Astrocyte of the hippocampus (primary cell): ENCODE measurements around the gene ZNF564.
"Not testable (repeated sequence)": the region's sequence is repeated elsewhere in the genome, so short reads cannot be mapped to it uniquely, and the experiment has no call there.

Experiments used
- DNase-seq: peaks from one replicate; pipeline ENCODE4 v3.0.0; 2011; ENCODE audit warnings: low read depth, low spot score

ZNF564 gene

GRCh38 chr19:12497032-12497431 is 54.2 kb downstream of the ZNF564 start:
- DNase-seq, result peak; percentile 31

GRCh38 chr19:12496480-12496879 is 54.8 kb downstream of the ZNF564 start:
- no peak for DNase-seq

- DNase-seq, result peak; percentile 95
Measured at GRCh38 chr19:12495002-12495802, 56.1 kb downstream of the ZNF564 start.

GRCh38 chr19:12494260-12494860 is 56.9 kb downstream of the ZNF564 start:
- DNase-seq, result no peak

- DNase-seq, result not testable (repeated sequence)
Measured at GRCh38 chr19:12486265-12486783, 65.0 kb downstream of the ZNF564 start.

GRCh38 chr19:12485571-12485970 is 65.7 kb downstream of the ZNF564 start:
- DNase-seq, result no peak

- DNase-seq, result no peak
Measured at GRCh38 chr19:12485052-12485416, 66.2 kb downstream of the ZNF564 start.

- peak; percentile 96 for DNase-seq
Measured at GRCh38 chr19:12484371-12485051, 66.8 kb downstream of the ZNF564 start, which contains the start of gene ZNF709. TSS of gene ZNF709 (minus strand) at chr19:12484816. CDS start at chr19:12484657, 159 bp downstream.

GRCh38 chr19:12484011-12484370 is 67.3 kb downstream of the ZNF564 start:
- DNase-seq, result no peak

- peak; percentile 19 for DNase-seq
Measured at GRCh38 chr19:12482509-12482886, 68.8 kb downstream of the ZNF564 start.

GRCh38 chr19:12481781-12482508 is 69.3 kb downstream of the ZNF564 start:
- DNase-seq, result no peak

GRCh38 chr19:12478234-12478941 is 72.9 kb downstream of the ZNF564 start:
- DNase-seq, result no peak
